ENCODE data around the gene KLHL8. TPM values are rescaled to one million over a fixed set of nuclear protein-coding genes. Genes with fewer than 3 reads are reported as not detected.

Gene KLHL8
- total RNA-seq (ENCODE audit: low replicate concordance): 11.2 and 16.6 TPM in 2 replicates
- long read RNA-seq, full-length matches to known transcripts: 5 of 7 reads
- long read RNA-seq, partial matches to known transcripts: 1 of 7 reads
- long read RNA-seq, other reads (novel, unspliced or antisense): 1 of 7 reads

DNA sequence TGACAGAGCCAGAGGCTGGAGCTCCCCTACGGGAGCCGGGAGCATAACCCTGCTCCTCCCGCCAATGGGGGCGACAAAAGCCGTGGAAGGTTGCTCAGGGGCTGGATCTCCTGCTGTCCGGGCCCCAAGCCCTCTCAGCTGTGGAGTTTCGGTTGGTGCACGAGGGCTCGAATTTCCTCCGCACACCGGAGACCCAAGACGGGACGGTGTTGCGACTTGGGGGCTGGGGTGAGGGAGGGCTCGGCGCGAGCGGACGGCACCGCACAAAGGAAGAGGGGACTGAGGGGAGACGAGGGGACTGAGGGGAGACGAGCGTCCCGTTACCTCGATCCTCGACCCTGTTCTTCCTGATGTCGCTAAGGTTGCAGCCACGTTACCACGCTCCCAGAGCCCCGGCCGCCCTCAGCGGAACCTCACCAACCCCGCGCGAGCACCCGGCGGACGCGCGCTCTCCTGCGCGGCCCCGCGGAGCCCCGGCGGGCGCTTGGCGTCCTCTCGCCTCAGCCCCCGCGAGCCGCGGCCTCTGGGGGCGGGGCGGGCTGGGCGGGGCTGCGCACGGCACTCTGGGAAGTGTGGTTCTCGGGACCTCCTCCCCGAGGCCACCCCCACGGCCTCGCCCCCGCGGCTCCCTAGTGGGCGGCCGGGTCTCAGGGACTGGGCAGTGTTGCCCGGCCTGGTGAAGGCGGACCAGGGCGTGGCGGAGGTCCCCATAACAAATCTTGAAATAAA, at the start of gene KLHL8:
KLHL8 (minus strand) TSS at position 525 of the 729 bp plus-strand sequence. CDS start 25,079 bp downstream, outside the sequence.
- Mint-ChIP-seq H3K9me3 (no peaks in the 10 kb centered on the region), H3K27ac (peak within 1 kb of the TSS; percentile 87), H3K4me3 (peak within 1 kb of the TSS; percentile 95), H3K36me3 (no peaks in the 10 kb centered on the region), H3K27me3 (no peaks in the 10 kb centered on the region), H3K4me1 (ENCODE audit: unreplicated experiment) (peaks cover 4% of the 10 kb centered on the region)
- DNase-seq (ENCODE audit: extremely low spot score, unreplicated experiment): peak; percentile 93
- TF ChIP-seq, protein P1, sequence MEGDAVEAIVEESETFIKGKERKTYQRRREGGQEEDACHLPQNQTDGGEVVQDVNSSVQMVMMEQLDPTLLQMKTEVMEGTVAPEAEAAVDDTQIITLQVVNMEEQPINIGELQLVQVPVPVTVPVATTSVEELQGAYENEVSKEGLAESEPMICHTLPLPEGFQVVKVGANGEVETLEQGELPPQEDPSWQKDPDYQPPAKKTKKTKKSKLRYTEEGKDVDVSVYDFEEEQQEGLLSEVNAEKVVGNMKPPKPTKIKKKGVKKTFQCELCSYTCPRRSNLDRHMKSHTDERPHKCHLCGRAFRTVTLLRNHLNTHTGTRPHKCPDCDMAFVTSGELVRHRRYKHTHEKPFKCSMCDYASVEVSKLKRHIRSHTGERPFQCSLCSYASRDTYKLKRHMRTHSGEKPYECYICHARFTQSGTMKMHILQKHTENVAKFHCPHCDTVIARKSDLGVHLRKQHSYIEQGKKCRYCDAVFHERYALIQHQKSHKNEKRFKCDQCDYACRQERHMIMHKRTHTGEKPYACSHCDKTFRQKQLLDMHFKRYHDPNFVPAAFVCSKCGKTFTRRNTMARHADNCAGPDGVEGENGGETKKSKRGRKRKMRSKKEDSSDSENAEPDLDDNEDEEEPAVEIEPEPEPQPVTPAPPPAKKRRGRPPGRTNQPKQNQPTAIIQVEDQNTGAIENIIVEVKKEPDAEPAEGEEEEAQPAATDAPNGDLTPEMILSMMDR (conservative IDR thresholded peaks at IDR 0.05): no peak

DNA sequence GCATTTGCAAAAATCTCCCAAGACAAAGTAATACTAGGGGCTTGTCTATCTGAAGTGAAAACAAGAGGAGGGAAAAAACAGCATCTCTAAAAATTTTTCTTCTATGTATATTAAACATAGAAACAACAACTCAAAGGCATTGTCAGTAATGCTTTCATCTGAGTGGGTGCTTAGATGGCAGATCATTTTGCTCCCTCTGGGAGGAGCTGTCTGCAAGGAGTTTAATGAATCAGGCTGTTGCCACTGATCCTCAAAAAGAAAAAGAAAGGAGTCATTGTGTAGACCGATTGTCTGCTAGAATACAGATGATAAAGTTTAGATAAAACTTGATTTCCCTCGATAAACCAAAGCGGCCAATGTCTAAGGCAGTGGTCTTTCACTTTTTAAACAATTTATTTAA, 49.7 kb upstream of the KLHL8 start:
- no peaks in the 10 kb centered on the region for H3K36me3 Mint-ChIP-seq
- TF ChIP-seq, protein P1 (conservative IDR thresholded peaks at IDR 0.05): peak; percentile 71
- peaks cover 5% of the 10 kb centered on the region for H3K4me1 Mint-ChIP-seq (ENCODE audit: unreplicated experiment)
- no peak for DNase-seq (ENCODE audit: extremely low spot score, unreplicated experiment)
- H3K27me3 Mint-ChIP-seq: peaks cover 8% of the 10 kb centered on the region
- no peak overlapping the region for H3K27ac Mint-ChIP-seq
- no peak overlapping the region for H3K4me3 Mint-ChIP-seq
- H3K9me3 Mint-ChIP-seq: no peaks in the 10 kb centered on the region

GRCh38 chr4:87268411-87268810, 48.0 kb upstream of the KLHL8 start:
- TF ChIP-seq, protein P1 (conservative IDR thresholded peaks at IDR 0.05): no peak
- H3K4me3 Mint-ChIP-seq: no peak overlapping the region
- peaks cover 8% of the 10 kb centered on the region for H3K27me3 Mint-ChIP-seq
- H3K4me1 Mint-ChIP-seq (ENCODE audit: unreplicated experiment): peaks cover 5% of the 10 kb centered on the region
- no peaks in the 10 kb centered on the region for H3K9me3 Mint-ChIP-seq
- no peaks in the 10 kb centered on the region for H3K36me3 Mint-ChIP-seq
- H3K27ac Mint-ChIP-seq: no peak overlapping the region
- DNase-seq (ENCODE audit: extremely low spot score, unreplicated experiment): no peak

DNA sequence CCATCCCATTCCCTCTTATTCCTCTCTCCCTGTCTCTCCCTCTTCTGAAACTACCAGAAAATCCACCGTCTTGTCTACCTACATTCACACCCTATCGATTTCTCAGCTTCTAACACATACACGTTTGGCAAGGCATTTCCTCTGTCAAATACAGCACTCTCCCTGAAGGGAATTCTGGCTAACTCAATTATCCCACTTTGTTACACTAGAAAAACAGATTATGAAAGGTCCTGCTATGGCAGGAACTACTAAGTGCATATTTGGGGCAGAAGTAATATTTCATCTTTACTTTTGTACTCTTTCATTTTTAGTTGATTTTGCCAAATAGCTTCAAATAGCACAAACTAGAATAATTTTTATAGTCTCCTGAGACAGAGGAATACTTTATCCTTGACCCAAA, 46.6 kb upstream of the KLHL8 start:
- H3K27ac Mint-ChIP-seq: no peak overlapping the region
- peaks cover 5% of the 10 kb centered on the region for H3K4me1 Mint-ChIP-seq (ENCODE audit: unreplicated experiment)
- H3K4me3 Mint-ChIP-seq: no peak overlapping the region
- H3K36me3 Mint-ChIP-seq: no peaks in the 10 kb centered on the region
- H3K27me3 Mint-ChIP-seq: peaks cover 5% of the 10 kb centered on the region
- TF ChIP-seq, protein P1 (conservative IDR thresholded peaks at IDR 0.05): no peak
- no peaks in the 10 kb centered on the region for H3K9me3 Mint-ChIP-seq
- DNase-seq (ENCODE audit: extremely low spot score, unreplicated experiment): no peak

- H3K9me3 Mint-ChIP-seq: no peaks in the 10 kb centered on the region
- TF ChIP-seq, protein P1 (conservative IDR thresholded peaks at IDR 0.05): no peak
- H3K4me3 Mint-ChIP-seq: no peak overlapping the region
- no peaks in the 10 kb centered on the region for H3K36me3 Mint-ChIP-seq
- no peak for DNase-seq (ENCODE audit: extremely low spot score, unreplicated experiment)
- H3K4me1 Mint-ChIP-seq (ENCODE audit: unreplicated experiment): peaks cover 5% of the 10 kb centered on the region
- no peak overlapping the region for H3K27ac Mint-ChIP-seq
- H3K27me3 Mint-ChIP-seq: no peaks in the 10 kb centered on the region
Measured at GRCh38 chr4:87262886-87263285, 42.5 kb upstream of the KLHL8 start.
